ENCODE measurements around the gene EXT2.

DNA sequence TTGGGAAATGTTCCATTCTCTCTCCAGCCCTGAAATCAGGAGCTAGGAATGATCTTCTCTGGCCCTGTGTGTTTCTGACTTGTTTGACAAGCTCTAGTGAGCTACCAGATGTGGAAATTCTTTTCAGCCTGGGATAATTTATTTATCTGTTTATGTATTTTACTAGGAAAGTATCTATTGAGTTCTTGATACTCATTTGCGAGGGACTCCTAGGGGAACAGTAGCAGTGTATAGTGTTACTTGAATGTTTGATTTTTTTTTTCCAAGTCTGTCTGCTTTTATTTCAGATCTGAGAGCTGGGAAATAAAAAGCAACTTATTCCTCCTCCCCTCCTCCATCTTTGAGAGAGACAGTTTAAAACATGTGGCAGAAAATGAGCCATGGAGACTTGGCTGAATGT, 122.0 kb downstream of the EXT2 start:
- TF ChIP-seq, protein P1, sequence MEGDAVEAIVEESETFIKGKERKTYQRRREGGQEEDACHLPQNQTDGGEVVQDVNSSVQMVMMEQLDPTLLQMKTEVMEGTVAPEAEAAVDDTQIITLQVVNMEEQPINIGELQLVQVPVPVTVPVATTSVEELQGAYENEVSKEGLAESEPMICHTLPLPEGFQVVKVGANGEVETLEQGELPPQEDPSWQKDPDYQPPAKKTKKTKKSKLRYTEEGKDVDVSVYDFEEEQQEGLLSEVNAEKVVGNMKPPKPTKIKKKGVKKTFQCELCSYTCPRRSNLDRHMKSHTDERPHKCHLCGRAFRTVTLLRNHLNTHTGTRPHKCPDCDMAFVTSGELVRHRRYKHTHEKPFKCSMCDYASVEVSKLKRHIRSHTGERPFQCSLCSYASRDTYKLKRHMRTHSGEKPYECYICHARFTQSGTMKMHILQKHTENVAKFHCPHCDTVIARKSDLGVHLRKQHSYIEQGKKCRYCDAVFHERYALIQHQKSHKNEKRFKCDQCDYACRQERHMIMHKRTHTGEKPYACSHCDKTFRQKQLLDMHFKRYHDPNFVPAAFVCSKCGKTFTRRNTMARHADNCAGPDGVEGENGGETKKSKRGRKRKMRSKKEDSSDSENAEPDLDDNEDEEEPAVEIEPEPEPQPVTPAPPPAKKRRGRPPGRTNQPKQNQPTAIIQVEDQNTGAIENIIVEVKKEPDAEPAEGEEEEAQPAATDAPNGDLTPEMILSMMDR (IDR thresholded peaks at IDR 0.05; ENCODE audit: low read depth, low read length, poor library complexity, severe bottlenecking) = no peak
- no peak for TF ChIP-seq EZH2phosphoT487 (IDR thresholded peaks at IDR 0.05; ENCODE audit: borderline replicate concordance, low read length)

All from DOHH2 (cell line).